Hematopoietic multipotent progenitor cell treated with erythropoietin and hydrocortisone succinate and interleukin-3 and kit ligand, for 15 days (in vitro differentiated cells): ENCODE data around the gene ZMIZ1.
"Not testable (repeated sequence)": the region's sequence is repeated elsewhere in the genome, so short reads cannot be mapped to it uniquely, and the experiment has no call there.

Source experiments
- DNase-seq: peaks from one replicate; pipeline ENCODE4 v3.0.0-alpha.2; 2015; ENCODE audit warnings: low spot score

Gene ZMIZ1

GRCh38 chr10:79031723-79032122, 37.0 kb upstream of the ZMIZ1 start:
- peak; percentile 25 for DNase-seq

- DNase-seq = no peak
These were observed 34.4 kb upstream of the ZMIZ1 start for GRCh38 chr10:79034271-79034876.

- not testable (repeated sequence) for DNase-seq
These were observed 32.4 kb upstream of the ZMIZ1 start for GRCh38 chr10:79036416-79036815.

GRCh38 chr10:79038104-79038840, 30.5 kb upstream of the ZMIZ1 start:
- DNase-seq = no peak

GRCh38 chr10:79038841-79039201, 29.9 kb upstream of the ZMIZ1 start:
- no peak for DNase-seq

- no peak for DNase-seq
These were observed 25.9 kb upstream of the ZMIZ1 start for GRCh38 chr10:79042639-79043411.

- DNase-seq = no peak
These were observed 24.6 kb upstream of the ZMIZ1 start for GRCh38 chr10:79044036-79044632.

- DNase-seq = no peak
These were observed 23.9 kb upstream of the ZMIZ1 start for GRCh38 chr10:79044846-79045245.

- DNase-seq = no peak
These were observed 23.1 kb upstream of the ZMIZ1 start for GRCh38 chr10:79045566-79046175.

GRCh38 chr10:79046326-79046725, 22.4 kb upstream of the ZMIZ1 start:
- no peak for DNase-seq

- no peak for DNase-seq
These were observed 21.8 kb upstream of the ZMIZ1 start for GRCh38 chr10:79046741-79047583.

- peak; percentile 31 for DNase-seq
These were observed 21.2 kb upstream of the ZMIZ1 start for GRCh38 chr10:79047584-79047874.

GRCh38 chr10:79047875-79048638, 20.7 kb upstream of the ZMIZ1 start:
- DNase-seq = peak; percentile 74

GRCh38 chr10:79048639-79049550, 19.9 kb upstream of the ZMIZ1 start:
- DNase-seq = peak; percentile 16

GRCh38 chr10:79049931-79050895, 18.6 kb upstream of the ZMIZ1 start:
- peak; percentile 36 for DNase-seq

- no peak for DNase-seq
These were observed 17.7 kb upstream of the ZMIZ1 start for GRCh38 chr10:79050896-79051555.

GRCh38 chr10:79051766-79052165, 17.0 kb upstream of the ZMIZ1 start:
- DNase-seq = no peak
